ENCODE data around the gene PPP1R1C. TPM values are rescaled to one million over a fixed set of nuclear protein-coding genes. Genes with fewer than 3 reads are reported as not detected.

The PPP1R1C gene
- total RNA-seq, 6 experiments from 2014 or later = 0.31 to 0.48 (median 0.39) TPM; not detected in 2

DNA sequence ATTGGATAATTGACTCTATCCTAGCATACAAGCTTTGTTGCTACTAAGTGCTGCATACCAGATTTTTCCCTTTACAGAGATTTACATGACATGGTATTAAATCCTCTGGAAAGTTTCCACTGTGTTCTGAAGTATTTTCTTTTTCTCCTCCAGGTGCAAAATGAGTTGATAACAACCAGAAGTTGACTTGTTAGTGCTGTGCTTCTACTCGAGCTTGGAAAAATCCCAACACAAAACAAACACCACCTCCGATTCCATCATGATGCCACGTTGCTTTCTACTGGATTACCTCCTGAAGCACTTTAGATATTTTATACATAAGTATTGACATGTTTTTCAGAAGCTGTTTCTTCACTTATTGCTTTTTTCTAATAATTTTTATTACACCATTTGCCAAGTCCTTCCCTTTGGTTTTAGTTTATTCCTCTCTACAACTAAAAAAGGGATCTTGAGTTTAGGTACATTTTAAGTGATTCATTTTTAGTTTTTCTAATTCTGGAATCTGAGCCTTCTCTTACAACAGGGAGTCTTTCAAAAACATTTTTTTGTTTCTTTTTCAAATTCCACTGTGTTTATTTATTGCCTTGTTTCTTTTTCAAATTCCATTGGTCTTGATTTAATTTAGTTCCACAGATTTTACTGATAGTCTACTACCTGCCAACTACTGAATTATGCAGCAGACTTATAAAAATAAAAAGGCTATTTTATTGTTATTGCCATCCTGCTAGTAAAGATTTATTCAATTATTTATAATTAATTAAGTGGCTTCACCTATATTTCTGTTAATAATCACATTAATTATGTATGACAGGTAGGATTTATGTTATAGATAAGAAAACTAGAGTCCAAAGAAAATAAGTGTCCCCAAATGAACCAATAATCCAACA lies 143.4 kb downstream of the PPP1R1C start:
- H3K27ac Mint-ChIP-seq = peak overlapping the region; percentile 59
- no peaks in the 10 kb centered on the region for H3K36me3 Mint-ChIP-seq (ENCODE audit: low read depth)
- DNase-seq = no peak
- H3K4me1 Mint-ChIP-seq (ENCODE audit: low read depth) = peaks cover 67% of the 10 kb centered on the region
- peaks cover 8% of the 10 kb centered on the region; the same call in 1 of the 2 replicates for H3K9me3 Mint-ChIP-seq
- peak overlapping the region; percentile 72 for H3K4me3 Mint-ChIP-seq
- no peaks in the 10 kb centered on the region; the same call in 1 of the 2 replicates for H3K27me3 Mint-ChIP-seq (ENCODE audit: insufficient read depth)
- TF ChIP-seq CTCF (IDR thresholded peaks at IDR 0.05) = no peak

GRCh38 chr2:182132605-182133004 lies 147.0 kb downstream of the PPP1R1C start:
- Mint-ChIP-seq H3K4me1 (ENCODE audit: low read depth) (peaks cover 74% of the 10 kb centered on the region), H3K27ac (no peak overlapping the region), H3K27me3 (ENCODE audit: insufficient read depth) (no peaks in the 10 kb centered on the region), H3K4me3 (no peak overlapping the region), H3K9me3 (no peaks in the 10 kb centered on the region), H3K36me3 (ENCODE audit: low read depth) (no peaks in the 10 kb centered on the region)
- peak; percentile 80 for TF ChIP-seq CTCF (IDR thresholded peaks at IDR 0.05)
- DNase-seq = peak; percentile 39

DNA sequence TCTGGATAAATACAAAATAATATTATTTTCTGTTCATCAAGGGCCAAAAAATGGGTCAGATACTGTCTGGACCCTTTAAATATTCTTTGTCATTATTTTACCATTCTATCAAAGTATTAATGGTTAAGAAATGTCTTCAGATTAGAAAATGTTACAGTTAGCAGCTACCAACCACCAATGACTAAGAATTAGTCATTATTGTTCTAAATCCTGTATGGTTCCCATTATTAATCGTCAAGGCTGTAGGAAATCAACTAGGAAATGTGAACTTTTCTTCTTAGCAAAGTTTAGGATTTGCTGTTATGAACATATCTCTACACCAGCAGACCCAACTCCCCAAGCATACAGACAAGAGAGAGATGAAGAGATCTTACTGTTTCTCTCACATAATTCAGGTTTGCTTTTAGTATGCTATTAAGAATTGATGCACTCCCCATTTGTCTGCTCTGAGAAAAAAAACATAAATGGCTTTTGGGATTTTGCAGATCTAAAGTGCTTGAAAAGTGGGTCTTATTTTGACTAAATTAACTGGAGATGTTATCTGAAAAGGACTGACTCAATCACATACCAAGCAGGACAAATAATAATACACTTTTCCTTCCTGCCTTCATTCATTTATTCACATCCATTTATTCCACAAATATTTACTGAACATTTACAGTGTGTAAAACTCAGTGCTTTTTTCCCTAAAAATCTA lies 147.7 kb downstream of the PPP1R1C start:
- peak; percentile 63 for DNase-seq
- H3K9me3 Mint-ChIP-seq = no peaks in the 10 kb centered on the region
- peaks cover 66% of the 10 kb centered on the region for H3K4me1 Mint-ChIP-seq (ENCODE audit: low read depth)
- H3K4me3 Mint-ChIP-seq = peak overlapping the region; percentile 33
- TF ChIP-seq CTCF (IDR thresholded peaks at IDR 0.05) = no peak
- peak overlapping the region; percentile 77 for H3K27ac Mint-ChIP-seq
- H3K36me3 Mint-ChIP-seq (ENCODE audit: low read depth) = no peaks in the 10 kb centered on the region
- no peaks in the 10 kb centered on the region for H3K27me3 Mint-ChIP-seq (ENCODE audit: insufficient read depth)

GRCh38 chr2:182134201-182134600 lies 148.5 kb downstream of the PPP1R1C start:
- no peaks in the 10 kb centered on the region for H3K9me3 Mint-ChIP-seq
- no peaks in the 10 kb centered on the region for H3K36me3 Mint-ChIP-seq (ENCODE audit: low read depth)
- no peaks in the 10 kb centered on the region for H3K27me3 Mint-ChIP-seq (ENCODE audit: insufficient read depth)
- peak overlapping the region; percentile 46; the same call in 1 of the 2 replicates for H3K4me3 Mint-ChIP-seq
- peak overlapping the region; percentile 77 for H3K27ac Mint-ChIP-seq
- no peak for TF ChIP-seq CTCF (IDR thresholded peaks at IDR 0.05)
- peaks cover 58% of the 10 kb centered on the region for H3K4me1 Mint-ChIP-seq (ENCODE audit: low read depth)
- DNase-seq = no peak

DNA sequence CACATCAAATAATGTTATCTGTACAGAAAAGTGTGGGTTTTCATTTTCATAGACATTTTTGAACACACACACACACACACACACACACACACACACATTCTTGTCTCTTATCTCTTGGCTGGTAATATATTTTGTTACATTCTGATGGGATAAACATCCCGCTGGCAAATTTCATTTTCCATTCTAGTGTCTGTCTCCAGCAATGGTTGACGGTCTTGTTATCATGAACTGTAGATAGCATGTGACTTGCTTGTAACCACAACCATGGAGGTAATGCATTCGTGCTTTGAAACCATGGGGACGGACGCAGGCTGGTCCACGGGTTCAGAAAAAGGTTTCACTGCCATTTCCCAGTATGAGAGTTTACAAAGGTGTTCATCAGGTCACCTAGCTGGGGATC lies 156.4 kb downstream of the PPP1R1C start:
- Mint-ChIP-seq H3K27ac (no peak overlapping the region), H3K9me3 (no peaks in the 10 kb centered on the region), H3K4me1 (ENCODE audit: low read depth) (peaks cover 17% of the 10 kb centered on the region), H3K36me3 (ENCODE audit: low read depth) (no peaks in the 10 kb centered on the region), H3K27me3 (ENCODE audit: insufficient read depth) (no peaks in the 10 kb centered on the region; the same call in 1 of the 2 replicates), H3K4me3 (no peak overlapping the region)
- no peak for DNase-seq
- TF ChIP-seq CTCF (IDR thresholded peaks at IDR 0.05) = no peak
